Fibroblast of the aortic adventitia (primary cell): ENCODE results near the gene APOA1. TPM values are rescaled to one million over a fixed set of nuclear protein-coding genes. Genes with fewer than 3 reads are reported as not detected.

Source experiments
- DNase-seq: peaks from one replicate; pipeline ENCODE4 v3.0.0-alpha.2; 2010; ENCODE audit warnings: low read depth
- H3K4me3 ChIP-seq: 2 replicates; pipeline ENCODE4 v1.5.1; 2011; ENCODE audit warnings: low read depth, mild to moderate bottlenecking, control low read depth, low read length, moderate library complexity
- CTCF ChIP-seq: IDR thresholded peaks from 2 replicates; pipeline ENCODE4 v1.5.1; 2011; ENCODE audit warnings: mild to moderate bottlenecking, low read length, control low read depth, inconsistent platforms; ENCODE audit not compliant: insufficient read depth
- total RNA-seq: library from RNA; depleted of rRNA; stranded (reverse); fragments of >200 nt; gene quantifications from 2 replicates; pipeline ENCODE4 v1.2.3, GENCODE V29; 2012; ENCODE audit warnings: low replicate concordance

Gene APOA1
- total RNA-seq, 1 donor: 0.72 TPM

- no peak for TF ChIP-seq CTCF
- H3K4me3 ChIP-seq: no peak overlapping the region
- DNase-seq: no peak
These were observed 11.3 kb downstream of the APOA1 start for GRCh38 chr11:116825854-116826750.

DNA sequence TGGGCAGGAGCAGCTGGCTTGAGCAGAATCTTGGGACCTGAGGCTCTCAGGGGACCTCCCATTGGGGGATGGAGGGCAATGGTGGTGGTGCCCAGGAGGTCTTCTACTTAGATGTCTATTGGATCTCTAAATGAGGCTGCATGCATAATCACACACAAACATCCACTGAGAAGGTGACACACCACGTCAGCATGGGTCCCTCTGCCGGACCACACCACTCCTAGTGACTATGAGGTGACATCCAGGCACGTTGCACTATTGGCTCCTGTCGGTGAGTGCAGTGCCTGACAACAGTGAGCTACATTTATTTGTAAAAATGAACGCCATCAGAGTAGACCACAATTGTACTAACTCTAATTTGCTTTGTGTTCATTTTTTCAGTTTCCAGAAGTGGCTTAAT lies 12.0 kb downstream of the APOA1 start:
- TF ChIP-seq CTCF: no peak
- no peak for DNase-seq

GRCh38 chr11:116823031-116823843 lies 14.2 kb downstream of the APOA1 start, which contains the start of gene APOA4:
APOA4 (minus strand) TSS chr11:116823304; CDS start chr11:116823191, 113 bp downstream.
- DNase-seq: no peak
- no peak within 1 kb of the TSS for H3K4me3 ChIP-seq
- TF ChIP-seq CTCF: no peak

More for the DNA sequence above, 12.0 kb downstream of the APOA1 start:
- H3K4me3 ChIP-seq: no peak overlapping the region

- no peak for TF ChIP-seq CTCF
- DNase-seq: no peak
- H3K4me3 ChIP-seq: no peak overlapping the region
These were observed 14.8 kb downstream of the APOA1 start for GRCh38 chr11:116822575-116822974.

- TF ChIP-seq CTCF: no peak
- no peak overlapping the region for H3K4me3 ChIP-seq
- no peak for DNase-seq
These were observed 16.1 kb downstream of the APOA1 start for GRCh38 chr11:116821050-116821918.

DNA sequence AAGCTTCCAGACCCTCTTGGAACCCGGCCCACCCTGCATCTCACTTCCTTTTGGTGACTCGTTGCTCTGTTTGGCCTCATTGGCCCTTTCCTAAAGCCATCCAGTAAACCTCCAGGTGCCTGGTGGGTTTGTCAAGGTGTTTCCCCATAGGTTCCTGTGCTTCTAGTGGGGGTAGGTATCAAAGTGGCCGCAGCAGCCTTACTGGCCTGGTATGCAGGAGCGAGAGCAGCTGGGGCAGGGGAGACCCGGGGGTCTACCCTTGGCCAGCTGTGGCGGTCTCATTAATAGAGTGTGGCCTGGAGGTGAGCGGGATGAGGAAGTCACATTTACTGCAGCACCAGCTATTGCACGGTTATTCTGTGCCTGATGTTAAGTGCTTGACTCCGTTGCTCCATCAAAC lies 18.4 kb downstream of the APOA1 start:
- DNase-seq: no peak
- H3K4me3 ChIP-seq: no peak overlapping the region
- no peak for TF ChIP-seq CTCF
